Measurements from ENCODE around the gene ZNF80.

DNA sequence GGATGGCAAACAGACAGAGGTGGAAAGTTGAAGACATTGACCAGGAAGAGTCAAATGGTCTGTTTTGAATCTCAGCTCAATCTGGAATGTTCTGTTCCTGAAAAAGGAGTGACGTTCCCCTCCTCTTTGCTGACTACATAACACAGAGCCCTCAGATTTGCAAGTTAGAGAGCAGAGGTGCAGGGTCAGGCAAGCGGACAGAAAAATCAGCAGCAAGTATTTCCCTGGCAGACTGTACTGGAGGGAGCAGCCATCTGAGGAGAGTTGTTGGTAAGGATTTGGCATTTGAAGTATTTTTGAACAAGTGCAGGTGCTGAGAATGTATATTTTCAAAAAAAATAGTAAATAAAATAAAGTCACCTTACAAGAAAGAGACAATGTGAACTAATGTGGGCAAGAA lies 17.6 kb downstream of the ZNF80 start:
- TF ChIP-seq POLR2A (IDR thresholded peaks at IDR 0.05), result no peak
- TF ChIP-seq, protein P1, sequence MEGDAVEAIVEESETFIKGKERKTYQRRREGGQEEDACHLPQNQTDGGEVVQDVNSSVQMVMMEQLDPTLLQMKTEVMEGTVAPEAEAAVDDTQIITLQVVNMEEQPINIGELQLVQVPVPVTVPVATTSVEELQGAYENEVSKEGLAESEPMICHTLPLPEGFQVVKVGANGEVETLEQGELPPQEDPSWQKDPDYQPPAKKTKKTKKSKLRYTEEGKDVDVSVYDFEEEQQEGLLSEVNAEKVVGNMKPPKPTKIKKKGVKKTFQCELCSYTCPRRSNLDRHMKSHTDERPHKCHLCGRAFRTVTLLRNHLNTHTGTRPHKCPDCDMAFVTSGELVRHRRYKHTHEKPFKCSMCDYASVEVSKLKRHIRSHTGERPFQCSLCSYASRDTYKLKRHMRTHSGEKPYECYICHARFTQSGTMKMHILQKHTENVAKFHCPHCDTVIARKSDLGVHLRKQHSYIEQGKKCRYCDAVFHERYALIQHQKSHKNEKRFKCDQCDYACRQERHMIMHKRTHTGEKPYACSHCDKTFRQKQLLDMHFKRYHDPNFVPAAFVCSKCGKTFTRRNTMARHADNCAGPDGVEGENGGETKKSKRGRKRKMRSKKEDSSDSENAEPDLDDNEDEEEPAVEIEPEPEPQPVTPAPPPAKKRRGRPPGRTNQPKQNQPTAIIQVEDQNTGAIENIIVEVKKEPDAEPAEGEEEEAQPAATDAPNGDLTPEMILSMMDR (IDR thresholded peaks at IDR 0.05), result no peak

Measured in breast epithelium (tissue), 3 donors.